Transverse colon (tissue), 4 donors: Measurements from ENCODE around the gene CFAP300. TPM values are rescaled to one million over a fixed set of nuclear protein-coding genes. Genes with fewer than 3 reads are reported as not detected.

Experiments
- DNase-seq: peaks from one replicate; pipeline ENCODE4 v3.0.0-alpha.2; 2019
- H3K27ac ChIP-seq, 4 donors: fragments of 200-600 bp; sonication (generic); 2 replicates each; pipeline ENCODE4 v1.5.1; 2016 to 2018; ENCODE audit warnings: inconsistent platforms in 4 of 4
- H3K27me3 ChIP-seq: fragments of 200-600 bp; sonication (generic); 2 replicates; pipeline ENCODE4 v1.5.1; 2017; ENCODE audit warnings: inconsistent platforms
- H3K36me3 ChIP-seq, 4 donors: fragments of 200-600 bp; sonication (generic); 2 replicates each; pipeline ENCODE4 v1.5.1; 2017 to 2019; ENCODE audit warnings: inconsistent platforms in 4 of 4
- H3K4me1 ChIP-seq, 4 donors: fragments of 200-600 bp; sonication (generic); 2 replicates each; pipeline ENCODE4 v1.5.1; 2017 to 2020; ENCODE audit warnings: inconsistent platforms in 4 of 4
- H3K4me3 ChIP-seq, 4 donors: fragments of 200-600 bp; sonication (generic); 1 replicate in 1 of 4; 2 replicates in 3 of 4; pipeline versions ENCODE4 v1.5.1 to v1.6.1; 2017 to 2019; ENCODE audit warnings: inconsistent platforms in 4 of 4
- H3K9me3 ChIP-seq, 2 donors: fragments of 200-600 bp; sonication (generic); 2 replicates each; pipeline ENCODE4 v1.5.1; 2017 to 2019; ENCODE audit warnings: inconsistent platforms in 2 of 2
- CTCF ChIP-seq, 5 experiments: fragments of 200-600 bp in 3 of 5; fragments of 450-650 bp in 2 of 5; sonication (generic) in 3 of 5; IDR thresholded peaks; 1 replicate in 2 of 5; 2 replicates in 3 of 5; pipeline ENCODE4 v1.5.1; 2016 to 2017; ENCODE audit warnings: antibody characterized with exemption in 5 of 5, inconsistent platforms in 3 of 5, mild to moderate bottlenecking in 2 of 5, moderate library complexity in 1 of 5
- EP300 ChIP-seq: sonication (generic); formaldehyde crosslinking; IDR thresholded peaks from one replicate; pipeline ENCODE4 v1.6.1; 2017; ENCODE audit warnings: antibody characterized with exemption, low read depth
- POLR2A ChIP-seq: fragments of 450-650 bp; IDR thresholded peaks from one replicate; pipeline ENCODE4 v1.6.1; 2016; ENCODE audit warnings: antibody characterized with exemption, mild to moderate bottlenecking, moderate library complexity
- POLR2AphosphoS5 ChIP-seq, 3 donors: sonication (generic); formaldehyde crosslinking; IDR thresholded peaks; one replicate each; pipeline ENCODE4 v1.6.1; 2016; ENCODE audit warnings: antibody characterized with exemption in 3 of 3
- WGBS, 2 donors: methylation state at CpG; one replicate each; pipeline ENCODE4 v1.1.5; 2018; ENCODE audit warnings: low coverage in 1 of 2; 5-methylcytosine and 5-hydroxymethylcytosine counted together
- in situ Hi-C, 4 donors: fragments of 200-750 bp; cut with MboI; loops; one replicate each; pipeline versions ENCODE4 v1.15.0 to v1.15.1; 2017; ENCODE audit warnings: low sequenced_read_pairs in 3 of 4, low pct_ligation_motif_present in 1 of 4, low pct_unique_long_range_greater_than_20kb in 1 of 4
- intact Hi-C: fragments of 100-400 bp; cut with DNase I; formaldehyde crosslinking; loops from one replicate; pipeline ENCODE4 v1.15.1; 2023; ENCODE audit warnings: low total_unique reads
- small RNA-seq, 4 donors: library from RNA; depleted of rRNA; stranded (forward); fragments of <200 nt; gene quantifications; one replicate each; pipeline ENCODE3, GENCODE V24; 2016
- total RNA-seq, 4 donors: library from RNA; depleted of rRNA; stranded (reverse); fragments of >200 nt; gene quantifications; one replicate each; pipeline ENCODE4 v1.1.0, GENCODE V29; 2016

The CFAP300 gene
- total RNA-seq, 4 donors from 2014 or later, result 0.79 to 33.2 (median 2.2) TPM; not detected in 1

DNA sequence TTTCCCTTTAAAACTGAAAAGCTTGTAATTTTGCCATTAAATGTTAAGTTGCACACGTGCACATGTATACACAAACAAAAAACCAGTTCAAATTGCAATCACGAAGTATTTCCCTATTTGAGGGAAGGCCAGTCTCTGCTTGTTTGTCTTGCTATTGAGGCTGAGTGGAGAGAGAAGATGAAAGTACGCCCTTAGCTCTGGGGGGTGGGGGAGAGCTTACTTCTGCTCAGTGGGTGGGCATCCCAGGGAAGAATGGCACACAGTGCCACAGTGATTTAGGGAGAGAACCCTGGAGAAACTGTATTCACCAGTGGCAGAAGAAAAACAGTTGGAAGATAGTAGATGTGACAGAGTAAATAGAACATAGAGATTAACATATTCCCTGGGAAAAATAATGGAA lies 71.7 kb downstream of the CFAP300 start:
- no peak overlapping the region for H3K27ac ChIP-seq
- in situ Hi-C loops, result loop anchor here in 1 of 4 donors (25.0 kb wide), 1 partner anchor 143 kb away; no protein-coding TSS in a partner anchor
- intact Hi-C loops, result loop anchor here (10.0 kb wide), 1 partner anchor 156 kb away; no protein-coding TSS in a partner anchor
- no peak for DNase-seq
- H3K36me3 ChIP-seq, result no peaks in the 10 kb centered on the region
- WGBS, 2 donors, result 4 to 18% methylated on average over 2 to 3 of the region's 3 CpGs
- TF ChIP-seq POLR2AphosphoS5 (IDR thresholded peaks at IDR 0.05), result no peak
- peaks cover 22 to 73% (median 37%) of the 10 kb centered on the region in 4 donors for H3K4me1 ChIP-seq
- no peaks in the 10 kb centered on the region for H3K9me3 ChIP-seq
- no peaks in the 10 kb centered on the region for H3K27me3 ChIP-seq
- H3K4me3 ChIP-seq, result no peak overlapping the region

DNA sequence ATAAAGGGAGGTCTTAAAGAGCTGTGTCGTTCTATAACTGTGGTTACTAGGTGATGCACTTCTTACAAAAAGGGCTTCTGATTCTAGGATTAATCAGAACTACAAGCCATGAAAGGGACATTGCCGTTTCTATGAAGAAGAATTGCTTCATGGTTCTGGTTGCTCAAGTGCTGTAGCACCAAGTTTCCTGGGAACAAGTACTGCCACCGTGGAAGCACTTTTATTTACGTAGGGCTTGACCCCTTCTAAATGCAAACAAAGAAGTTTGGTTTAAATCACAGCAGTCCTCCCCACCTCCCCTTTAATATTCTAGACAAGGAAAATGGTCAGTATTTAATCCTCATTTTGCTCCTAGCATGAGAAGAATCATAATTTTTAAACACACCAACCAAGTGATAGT lies 72.8 kb downstream of the CFAP300 start:
- DNase-seq, result no peak
- H3K4me1 ChIP-seq, result peaks cover 13 to 62% (median 34%) of the 10 kb centered on the region in 4 donors

DNA sequence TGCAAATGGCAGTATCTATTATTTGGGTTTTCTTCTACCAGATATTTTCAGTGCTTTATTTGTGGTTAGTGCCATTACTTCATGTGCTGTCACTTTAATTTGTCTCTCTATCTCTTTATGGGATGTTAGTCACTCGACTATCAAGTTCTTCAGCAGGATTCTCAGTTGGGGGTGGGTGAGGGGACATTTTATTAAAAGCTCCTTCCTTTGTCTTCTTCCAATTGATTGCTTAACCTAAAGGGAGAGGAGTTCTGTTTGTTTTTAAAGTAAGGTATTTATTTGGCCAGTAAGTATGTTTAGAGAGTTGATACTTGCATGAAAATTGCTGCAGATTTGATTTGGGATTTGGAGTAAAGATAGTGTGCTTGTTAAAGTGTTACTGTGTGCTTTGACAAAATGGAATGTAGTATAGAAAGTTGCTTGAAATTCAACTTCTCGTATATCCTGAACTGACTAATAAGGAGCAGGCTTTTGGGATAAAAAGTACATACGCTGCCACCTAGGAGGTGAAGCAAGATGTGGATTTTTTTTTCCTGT lies 73.3 kb downstream of the CFAP300 start:
- Histone ChIP-seq H3K9me3 (no peaks in the 10 kb centered on the region), H3K4me3 (no peak overlapping the region), H3K4me1 (peaks cover 13 to 57% (median 29%) of the 10 kb centered on the region in 4 donors), H3K27me3 (no peaks in the 10 kb centered on the region), H3K27ac (no peak overlapping the region), H3K36me3 (no peaks in the 10 kb centered on the region)
- DNase-seq, result no peak
- 33 to 53% methylated on average over 2 to 3 of the region's 3 CpGs for WGBS, 2 donors
- TF ChIP-seq CTCF (IDR thresholded peaks at IDR 0.05), result no peak
- TF ChIP-seq EP300, result no peak
- no peak for TF ChIP-seq POLR2A
- no peak for TF ChIP-seq POLR2AphosphoS5 (IDR thresholded peaks at IDR 0.05)
- intact Hi-C loops (no loop called here), in situ Hi-C loops (loop anchor here in 1 of 4 donors (25.0 kb wide), 1 partner anchor 142 kb away; no protein-coding TSS in a partner anchor)

More for the DNA sequence above, 72.8 kb downstream of the CFAP300 start:
- intact Hi-C loops (loop anchor here (10.0 kb wide), 1 partner anchor 155 kb away; no protein-coding TSS in a partner anchor), in situ Hi-C loops (loop anchor here in 1 of 4 donors (25.0 kb wide), 1 partner anchor 142 kb away; no protein-coding TSS in a partner anchor)
- no peak overlapping the region for H3K4me3 ChIP-seq
- no peak overlapping the region for H3K27ac ChIP-seq
- WGBS, 2 donors, result 26 to 43% methylated on average over 3 to 4 of the region's 4 CpGs
- no peaks in the 10 kb centered on the region for H3K36me3 ChIP-seq
- H3K9me3 ChIP-seq, result no peaks in the 10 kb centered on the region
- TF ChIP-seq CTCF (IDR thresholded peaks at IDR 0.05) (no peak), EP300 (no peak), POLR2AphosphoS5 (IDR thresholded peaks at IDR 0.05) (no peak), POLR2A (no peak)
- H3K27me3 ChIP-seq, result no peaks in the 10 kb centered on the region

- TF ChIP-seq POLR2A, result no peak
- TF ChIP-seq EP300, result no peak
- TF ChIP-seq CTCF (IDR thresholded peaks at IDR 0.05), result no peak
- no peak for TF ChIP-seq POLR2AphosphoS5 (IDR thresholded peaks at IDR 0.05)
- 50 to 92% methylated on average over 1 to 2 of the region's 2 CpGs for WGBS, 2 donors
- Histone ChIP-seq H3K9me3 (no peaks in the 10 kb centered on the region), H3K4me1 (peaks cover 7 to 49% (median 22%) of the 10 kb centered on the region in 4 donors), H3K27me3 (no peaks in the 10 kb centered on the region), H3K4me3 (no peak overlapping the region), H3K27ac (no peak overlapping the region), H3K36me3 (no peaks in the 10 kb centered on the region)
- intact Hi-C loops (no loop called here), in situ Hi-C loops (loop anchor here in 1 of 4 donors (25.0 kb wide), 1 partner anchor 141 kb away; no protein-coding TSS in a partner anchor)
- DNase-seq, result no peak
Measured at GRCh38 chr11:102121329-102121728, 74.1 kb downstream of the CFAP300 start.

Small RNAs within 50 kb of the gene (small RNA-seq; reads per million reads assigned to genes)
- 0 reads per million in 4 donors for gene RNA5SP535

Other genes with a start within 250 kb of the CFAP300 start
- 1 to 10 TPM; 1.1 to 6.4 (median 3.8) TPM for gene CEP126, start 132.4 kb upstream of the CFAP300 start, total RNA-seq
- gene ANGPTL5, start 130.9 kb upstream of the CFAP300 start, total RNA-seq, result under 1 TPM in 1 of 4 donors, not detected in 3; 0.96 TPM
- gene YAP1, start 63.0 kb downstream of the CFAP300 start, total RNA-seq, result 100 to 1,000 TPM in 3 of 4 donors, 10 to 100 TPM in 1; 90.5 to 163 (median 105) TPM